Activated CD4-positive, alpha-beta memory T cell treated with anti-CD3 and anti-CD28 coated beads for 36 hours (primary cell): ENCODE data around the gene KNDC1. TPM values are rescaled to one million over a fixed set of nuclear protein-coding genes. Genes with fewer than 3 reads are reported as not detected.
A peak's percentile ranks its signal among the peaks of the same experiment; 100 is the strongest.

Source experiments
- CTCF ChIA-PET: fragments of 350-600 bp; sonication (Branson Sonifier 250); formaldehyde crosslinking; loops from one replicate; lab custom pipeline; 2021; ENCODE audit warnings: antibody characterized with exemption, inconsistent platforms; lab: Charles Lee
- POLR2A ChIA-PET: fragments of 350-600 bp; sonication (Branson Sonifier 250); formaldehyde crosslinking; loops from one replicate; lab custom pipeline; 2021; ENCODE audit warnings: antibody characterized with exemption; lab: Charles Lee
- DNase-seq: peaks from one replicate; pipeline ENCODE4 v3.0.0-alpha.2; 2020
- H3K27ac Mint-ChIP-seq: one replicate; pipeline ENCODE4 v1.8.0; 2021; ENCODE audit warnings: mixed read lengths
- H3K27me3 Mint-ChIP-seq: one replicate; pipeline ENCODE4 v1.8.0; 2021; ENCODE audit warnings: mixed read lengths
- H3K36me3 Mint-ChIP-seq: one replicate; pipeline ENCODE4 v1.8.0; 2021; ENCODE audit warnings: mixed read lengths
- H3K4me1 Mint-ChIP-seq: one replicate; pipeline ENCODE4 v1.8.0; 2021; ENCODE audit warnings: low read depth, mixed read lengths
- H3K4me3 Mint-ChIP-seq: one replicate; pipeline ENCODE4 v1.8.0; 2021; ENCODE audit warnings: mild to moderate bottlenecking, mixed read lengths
- H3K9me3 Mint-ChIP-seq: one replicate; pipeline ENCODE4 v1.8.0; 2021; ENCODE audit warnings: mixed read lengths
- intact Hi-C: fragments of 100-400 bp; cut with micrococcal nuclease; formaldehyde crosslinking; loops from one replicate; pipeline ENCODE4 v1.15.1; 2023
- total RNA-seq, 2 experiments: library from RNA; stranded (reverse); gene quantifications; one replicate each; pipeline ENCODE4 v1.2.3, GENCODE V29; 2021

KNDC1 gene
- total RNA-seq, 2 experiments from 2014 or later = 0.17 to 0.70 TPM

DNA sequence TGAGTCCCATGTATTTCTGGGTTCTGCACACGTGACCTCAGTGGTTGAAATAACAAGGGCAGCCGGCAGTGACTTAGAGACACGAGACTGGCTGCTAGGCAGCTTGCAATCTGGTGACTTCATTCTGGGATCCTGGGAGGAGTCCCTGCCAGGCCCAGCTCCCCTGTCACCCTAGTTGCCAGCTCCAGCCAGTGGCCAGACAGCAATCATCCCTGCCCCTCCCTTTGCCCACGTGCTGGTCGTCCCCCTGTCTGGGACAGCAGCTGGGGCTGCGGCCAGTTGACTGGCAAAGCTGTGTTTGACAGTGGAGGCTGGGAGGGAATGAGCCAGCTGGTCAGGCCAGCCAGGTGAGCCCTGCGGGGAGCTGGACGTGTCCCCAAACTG lies 42.3 kb upstream of the KNDC1 start:
- intact Hi-C loops = no loop called here
- peaks cover 3% of the 10 kb centered on the region for H3K27me3 Mint-ChIP-seq
- CTCF ChIA-PET = no interaction called here
- H3K36me3 Mint-ChIP-seq = no peaks in the 10 kb centered on the region
- H3K27ac Mint-ChIP-seq = no peak overlapping the region
- H3K9me3 Mint-ChIP-seq = peaks cover 9% of the 10 kb centered on the region
- H3K4me1 Mint-ChIP-seq = no peaks in the 10 kb centered on the region
- DNase-seq = no peak
- no peak overlapping the region for H3K4me3 Mint-ChIP-seq
- POLR2A ChIA-PET = no interaction called here

DNA sequence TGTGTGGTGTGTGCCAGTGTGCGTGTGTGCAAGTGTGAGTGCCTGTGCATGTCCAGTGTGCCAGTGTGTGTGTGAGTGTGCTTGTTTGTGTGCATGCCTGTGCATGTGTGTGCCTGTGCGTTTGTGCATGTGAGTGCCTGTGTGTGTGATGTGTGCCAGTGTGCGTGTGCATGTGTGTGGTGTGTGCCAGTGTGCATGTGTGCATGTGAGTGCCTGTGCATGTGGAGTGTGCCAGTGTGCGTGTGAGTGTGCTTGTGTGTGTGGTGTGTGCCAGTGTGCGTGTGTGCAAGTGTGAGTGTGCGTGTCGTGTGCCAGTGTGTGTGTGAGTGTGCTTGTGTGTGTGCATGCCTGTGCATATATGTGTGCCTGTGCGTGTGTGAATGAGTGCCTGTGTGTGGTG lies 38.5 kb upstream of the KNDC1 start:
- Mint-ChIP-seq H3K9me3 (peaks cover 9% of the 10 kb centered on the region), H3K4me3 (no peak overlapping the region), H3K36me3 (no peaks in the 10 kb centered on the region), H3K4me1 (peaks cover 11% of the 10 kb centered on the region), H3K27ac (no peak overlapping the region), H3K27me3 (peaks cover 22% of the 10 kb centered on the region)
- DNase-seq = no peak
- ChIA-PET POLR2A (no interaction called here), CTCF (no interaction called here)
- intact Hi-C loops = loop anchor here (5.0 kb wide), 1 partner anchor 284 kb away; no protein-coding TSS in a partner anchor

DNA sequence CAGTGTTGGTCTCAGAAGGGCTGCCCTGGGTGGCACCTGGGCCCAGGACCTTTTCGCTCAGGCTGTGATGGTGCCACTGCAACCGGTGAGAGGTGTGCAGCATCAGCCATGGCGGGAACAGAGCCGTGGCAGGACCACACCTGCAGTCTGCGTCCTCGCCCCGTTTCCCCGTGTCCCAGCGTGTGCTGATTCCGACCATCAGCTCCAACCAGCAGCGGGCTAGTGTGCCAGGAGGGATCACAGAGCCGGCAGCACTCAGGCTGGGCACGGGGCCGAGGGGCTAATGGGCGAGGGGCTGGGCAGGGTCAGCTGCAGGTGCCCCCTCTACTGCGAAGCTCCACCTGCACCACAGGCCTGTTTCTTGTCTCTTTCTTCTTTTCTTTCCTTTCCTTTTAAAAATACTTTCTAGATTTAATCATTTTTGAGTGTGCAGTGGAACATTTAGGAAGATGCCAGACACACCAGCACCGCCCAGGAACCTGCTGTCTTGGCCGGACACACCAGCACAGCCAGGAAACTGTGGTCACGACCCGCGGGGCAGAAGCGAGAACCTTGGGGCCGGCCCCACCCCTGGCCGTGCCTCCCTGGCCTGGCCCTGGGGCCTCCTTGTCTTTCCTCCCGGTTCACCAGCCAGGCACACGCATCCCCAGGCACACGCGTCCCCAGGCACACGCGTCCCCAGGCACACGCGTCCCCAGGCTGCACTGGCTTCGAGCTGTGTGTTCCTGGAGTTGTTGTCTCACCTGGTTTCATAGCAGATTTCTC lies 37.7 kb upstream of the KNDC1 start:
- DNase-seq = no peak
- Mint-ChIP-seq H3K4me3 (no peak overlapping the region), H3K27me3 (peaks cover 22% of the 10 kb centered on the region), H3K9me3 (peaks cover 9% of the 10 kb centered on the region), H3K4me1 (peaks cover 11% of the 10 kb centered on the region), H3K36me3 (no peaks in the 10 kb centered on the region), H3K27ac (no peak overlapping the region)
- POLR2A ChIA-PET = no interaction called here
- CTCF ChIA-PET = interaction anchor here (0.6 to 0.8 kb wide), 2 partner anchors 221 to 468 kb away, joined by 3 read pairs; no protein-coding TSS in a partner anchor
- intact Hi-C loops = loop anchor here (5.0 kb wide), 1 partner anchor 285 kb away; no protein-coding TSS in a partner anchor

DNA sequence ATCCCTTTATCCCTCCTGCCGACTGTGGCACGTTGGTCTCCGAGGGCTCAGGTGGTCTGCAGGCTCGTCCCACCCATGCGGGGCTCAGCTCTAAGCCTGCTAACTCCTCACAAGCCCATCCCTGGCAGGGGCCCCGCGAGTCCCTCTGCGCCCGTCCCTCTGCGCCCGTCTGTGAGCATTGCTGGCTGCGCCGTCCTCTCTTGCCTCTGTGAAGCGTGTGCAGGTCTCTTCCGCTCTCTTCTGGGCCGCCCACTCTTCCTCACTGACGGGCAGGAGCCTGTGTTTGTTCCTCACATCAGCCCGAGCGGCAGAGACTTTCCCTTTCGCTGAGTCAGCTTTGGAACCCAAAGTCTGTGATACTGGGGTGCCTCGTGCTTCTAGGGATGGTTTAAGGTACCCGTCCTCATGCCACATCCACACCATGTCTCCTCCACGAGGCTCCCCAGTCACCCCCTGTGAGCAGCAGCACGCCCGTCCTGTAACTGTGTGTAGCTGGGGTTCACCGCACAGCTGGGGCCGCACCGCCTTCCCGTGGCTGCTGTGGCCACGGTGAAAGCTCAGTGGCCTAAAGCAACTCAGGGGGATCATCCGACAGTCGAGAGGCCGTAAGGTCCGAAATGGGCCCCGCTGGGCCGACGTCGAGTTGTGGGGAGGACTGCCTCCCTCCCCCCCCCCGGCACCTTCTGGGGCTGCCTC lies 36.8 kb upstream of the KNDC1 start:
- Mint-ChIP-seq H3K27ac (no peak overlapping the region), H3K27me3 (peaks cover 22% of the 10 kb centered on the region), H3K4me3 (no peak overlapping the region), H3K4me1 (peaks cover 11% of the 10 kb centered on the region), H3K36me3 (no peaks in the 10 kb centered on the region), H3K9me3 (peaks cover 6% of the 10 kb centered on the region)
- peak; percentile 43 for DNase-seq
- intact Hi-C loops = loop anchor here (5.0 kb wide), 1 partner anchor 286 kb away; no protein-coding TSS in a partner anchor
- CTCF ChIA-PET = interaction anchor here (0.6 to 2.6 kb wide), 3 partner anchors 219 to 469 kb away, joined by 3 to 15 read pairs (median 3); no protein-coding TSS in a partner anchor
- POLR2A ChIA-PET = no interaction called here

DNA sequence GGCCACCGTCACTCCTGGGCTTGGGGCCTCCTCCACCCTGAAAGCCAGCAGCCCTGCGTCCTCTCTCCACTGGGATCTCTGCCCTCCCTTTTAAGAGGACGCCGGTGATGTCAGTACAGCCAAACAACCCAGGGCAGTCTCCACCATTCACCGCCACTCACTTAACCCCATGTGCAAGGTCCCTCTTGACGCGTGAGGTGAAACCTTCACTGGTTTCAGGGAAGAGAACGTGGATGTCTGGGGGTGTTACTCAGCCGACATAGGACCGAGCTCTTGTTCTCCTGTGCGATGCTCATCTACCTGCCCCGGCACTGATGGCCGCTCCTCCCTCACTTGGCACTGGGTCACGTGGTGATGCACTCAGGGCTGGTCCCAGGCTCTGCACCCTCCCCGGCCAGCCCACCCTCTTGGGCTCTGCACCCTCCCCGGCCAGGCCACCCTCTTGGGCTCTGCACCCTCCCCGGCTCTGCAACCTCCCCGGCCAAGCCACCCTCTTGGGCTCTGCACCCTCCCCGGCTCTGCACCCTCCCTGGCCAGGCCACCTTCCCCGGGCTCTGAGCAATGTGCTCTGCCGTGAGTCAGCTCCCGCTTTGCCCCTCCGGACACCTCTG lies 36.2 kb upstream of the KNDC1 start:
- Mint-ChIP-seq H3K27me3 (peaks cover 21% of the 10 kb centered on the region), H3K4me3 (no peak overlapping the region), H3K4me1 (peaks cover 11% of the 10 kb centered on the region), H3K36me3 (no peaks in the 10 kb centered on the region), H3K9me3 (peaks cover 2% of the 10 kb centered on the region), H3K27ac (no peak overlapping the region)
- intact Hi-C loops = loop anchor here (1.0 to 5.0 kb wide), 3 partner anchors 184 to 287 kb away; no protein-coding TSS in a partner anchor
- DNase-seq = no peak
- ChIA-PET POLR2A (interaction anchor here (0.9 kb wide), 1 partner anchor 103 kb away, joined by 3 read pairs; no protein-coding TSS in a partner anchor), CTCF (interaction anchor here (0.6 to 2.6 kb wide), 5 partner anchors 20 to 219 kb away, joined by 3 to 15 read pairs (median 3); no protein-coding TSS in a partner anchor)

DNA sequence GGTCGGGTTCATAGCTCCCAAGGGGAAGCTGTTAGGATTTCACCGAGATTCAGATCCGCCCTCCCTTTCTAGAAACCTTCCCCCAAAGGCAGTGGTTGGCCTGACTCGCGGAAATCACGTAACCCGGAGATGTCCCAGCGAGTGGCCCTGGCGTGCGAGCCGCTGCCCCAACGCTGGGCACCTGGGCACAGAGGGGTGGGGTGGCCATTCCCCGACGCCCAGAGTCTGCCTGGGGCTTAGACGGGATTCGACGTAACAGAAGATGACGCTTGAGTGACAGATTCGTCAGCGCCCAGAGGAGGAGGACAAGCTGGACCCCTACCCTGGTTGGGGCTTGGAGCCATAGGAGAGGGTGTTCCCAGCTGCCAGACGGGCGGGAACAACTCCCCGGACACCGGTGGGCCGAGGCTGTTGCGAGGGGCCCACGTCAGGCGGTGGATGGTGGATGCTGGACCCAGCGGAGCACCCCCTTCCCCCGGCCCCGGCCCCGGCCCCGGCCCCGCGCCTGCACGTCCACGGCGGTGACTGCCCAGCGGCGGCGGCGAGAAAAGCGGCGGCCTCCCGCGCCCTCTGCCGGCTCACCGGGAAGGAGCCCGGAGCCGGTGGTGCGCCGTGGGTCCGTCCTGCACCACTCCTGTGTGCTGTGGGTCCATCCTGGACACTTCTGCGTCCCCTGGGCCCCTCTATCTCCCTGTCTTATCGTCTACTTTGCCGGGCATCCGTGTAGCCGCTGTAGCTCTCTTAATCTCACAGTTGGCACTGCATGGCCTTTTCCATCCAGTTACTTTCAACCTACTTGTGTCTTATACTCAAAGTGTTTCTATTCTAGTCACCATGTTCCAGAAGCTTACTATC lies 35.4 kb upstream of the KNDC1 start:
- ChIA-PET POLR2A (interaction anchor here (0.9 kb wide), 1 partner anchor 102 kb away, joined by 3 read pairs; no protein-coding TSS in a partner anchor), CTCF (interaction anchor here (0.6 to 2.6 kb wide), 7 partner anchors 19 to 220 kb away, joined by 3 to 15 read pairs (median 3); no protein-coding TSS in a partner anchor)
- DNase-seq = peak; percentile 42
- no peaks in the 10 kb centered on the region for H3K36me3 Mint-ChIP-seq
- H3K9me3 Mint-ChIP-seq = no peaks in the 10 kb centered on the region
- H3K4me3 Mint-ChIP-seq = no peak overlapping the region
- H3K4me1 Mint-ChIP-seq = peaks cover 11% of the 10 kb centered on the region
- H3K27me3 Mint-ChIP-seq = peaks cover 19% of the 10 kb centered on the region
- intact Hi-C loops = loop anchor here (1.0 to 5.0 kb wide), 3 partner anchors 184 to 287 kb away; no protein-coding TSS in a partner anchor
- H3K27ac Mint-ChIP-seq = no peak overlapping the region

DNA sequence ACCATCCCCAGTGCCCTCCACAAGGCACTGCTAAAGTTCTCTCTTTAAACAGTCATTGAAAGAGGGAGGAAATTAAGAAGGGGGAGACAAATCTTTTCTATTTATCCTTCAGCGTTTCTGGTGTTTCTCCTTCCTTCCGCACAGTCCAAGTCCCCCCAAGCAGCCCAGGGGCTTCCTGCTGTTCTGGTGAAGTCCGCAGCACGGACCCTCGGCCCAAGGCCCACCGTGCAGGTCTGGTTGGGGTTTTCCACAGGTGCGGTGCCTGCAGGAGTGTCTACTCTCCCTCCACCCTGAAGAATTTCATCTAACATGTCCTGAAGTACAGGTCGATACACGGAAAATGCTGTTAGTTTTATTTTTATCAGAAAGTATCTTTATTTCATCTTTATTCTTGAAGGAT lies 34.1 kb upstream of the KNDC1 start:
- peaks cover 19% of the 10 kb centered on the region for H3K27me3 Mint-ChIP-seq
- intact Hi-C loops = loop anchor here (2.0 kb wide), 1 partner anchor 221 kb away; no protein-coding TSS in a partner anchor

DNA sequence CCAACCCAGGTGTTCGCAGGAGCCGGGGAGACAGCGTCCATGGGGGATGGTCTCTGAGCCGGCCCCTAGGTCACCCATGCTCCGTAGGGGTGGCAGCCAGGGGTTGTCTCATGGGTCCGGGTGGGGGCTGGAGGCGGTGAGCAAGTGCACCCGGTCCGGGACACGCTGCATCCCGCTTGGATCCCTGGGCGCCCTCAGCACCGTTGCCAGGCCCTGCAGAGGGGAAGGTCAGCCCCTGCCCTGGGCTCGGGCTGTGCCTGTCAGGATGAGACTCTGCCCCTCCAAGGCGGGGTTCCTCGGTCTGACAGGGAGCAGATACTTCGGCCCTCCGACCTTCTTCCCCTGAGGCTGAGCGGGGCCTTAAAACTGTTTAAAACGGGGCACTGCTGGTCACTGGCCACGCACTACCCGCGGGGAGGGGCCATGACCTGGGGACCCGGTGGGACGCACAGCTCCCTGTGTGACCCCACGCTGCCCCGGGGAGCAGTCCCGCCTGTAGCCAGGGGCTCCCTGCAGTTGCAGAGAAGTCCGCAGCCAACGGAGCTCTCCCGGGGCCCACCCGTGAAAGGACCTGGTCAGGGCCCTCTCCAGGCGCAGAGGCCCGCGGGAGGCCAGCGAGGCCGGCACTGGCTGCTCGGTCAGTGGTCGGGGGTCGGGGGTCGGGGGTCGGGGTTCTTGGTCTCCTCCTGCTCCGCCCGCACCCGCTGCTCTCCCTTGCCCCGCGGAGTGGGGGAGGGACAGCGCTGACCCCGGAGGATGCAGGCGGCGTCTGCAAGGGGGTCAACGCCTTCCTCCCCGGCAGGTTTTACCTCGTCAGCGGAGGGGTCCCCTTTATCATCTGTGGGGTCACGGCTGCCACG lies 33.4 kb upstream of the KNDC1 start:
- CTCF ChIA-PET = no interaction called here
- POLR2A ChIA-PET = no interaction called here
- no peaks in the 10 kb centered on the region for H3K9me3 Mint-ChIP-seq
- DNase-seq = no peak
- H3K4me3 Mint-ChIP-seq = no peak overlapping the region
- H3K36me3 Mint-ChIP-seq = no peaks in the 10 kb centered on the region
- H3K27me3 Mint-ChIP-seq = peaks cover 19% of the 10 kb centered on the region
- H3K27ac Mint-ChIP-seq = no peak overlapping the region
- intact Hi-C loops = no loop called here
- H3K4me1 Mint-ChIP-seq = peaks cover 11% of the 10 kb centered on the region

More for the DNA sequence above, 34.1 kb upstream of the KNDC1 start:
- H3K27ac Mint-ChIP-seq = no peak overlapping the region
- POLR2A ChIA-PET = no interaction called here
- H3K4me1 Mint-ChIP-seq = peaks cover 11% of the 10 kb centered on the region
- H3K36me3 Mint-ChIP-seq = no peaks in the 10 kb centered on the region
- CTCF ChIA-PET = no interaction called here
- H3K4me3 Mint-ChIP-seq = no peak overlapping the region
- DNase-seq = no peak
- H3K9me3 Mint-ChIP-seq = no peaks in the 10 kb centered on the region

DNA sequence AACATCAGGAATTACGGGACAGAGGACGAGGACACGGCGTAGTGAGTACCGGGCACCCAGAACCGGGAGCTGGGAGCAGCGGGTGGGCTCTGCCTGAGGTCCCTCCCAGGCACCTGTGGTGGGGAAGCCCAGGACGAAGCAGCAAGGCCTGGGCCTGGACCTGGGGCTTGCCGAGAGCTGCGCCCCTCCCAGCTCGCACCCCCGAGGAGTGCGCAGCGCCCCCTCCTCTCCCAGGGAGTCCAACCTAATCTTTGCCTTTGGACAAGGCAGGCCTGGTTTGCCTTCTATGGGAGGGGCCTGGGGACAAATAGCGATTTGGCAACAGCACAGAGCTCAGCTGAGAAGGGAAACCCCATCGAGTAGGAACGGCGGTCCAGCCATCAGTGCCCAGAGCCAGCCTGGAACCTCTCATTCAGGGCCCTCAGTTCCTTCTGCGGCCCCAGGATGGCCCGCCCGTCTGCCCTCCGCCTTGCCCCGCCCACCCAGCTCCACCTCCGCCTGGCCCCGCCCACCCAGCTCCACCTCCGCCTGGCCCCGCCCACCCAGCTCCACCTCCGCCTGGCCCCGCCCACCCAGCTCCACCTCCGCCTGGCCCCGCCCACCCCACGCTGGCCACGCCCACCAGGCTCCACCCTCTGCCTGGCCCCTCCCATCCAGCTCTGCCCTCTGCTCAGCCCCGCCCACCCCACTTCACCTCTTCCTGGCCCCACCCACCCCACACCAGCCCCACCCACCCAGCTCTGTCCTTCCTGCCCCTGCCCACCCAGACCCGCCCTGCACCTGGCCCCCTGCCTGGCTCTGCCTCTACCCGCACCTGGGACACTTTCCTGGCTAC lies 32.5 kb upstream of the KNDC1 start:
- Mint-ChIP-seq H3K4me1 (peaks cover 11% of the 10 kb centered on the region), H3K36me3 (no peaks in the 10 kb centered on the region), H3K27ac (no peak overlapping the region), H3K9me3 (no peaks in the 10 kb centered on the region), H3K27me3 (peaks cover 19% of the 10 kb centered on the region), H3K4me3 (no peak overlapping the region)
- intact Hi-C loops = no loop called here
- ChIA-PET CTCF (interaction anchor here (0.9 kb wide), 1 partner anchor 190 kb away, joined by 3 read pairs; no protein-coding TSS in a partner anchor), POLR2A (no interaction called here)
- peak; percentile 65 for DNase-seq
